ENCODE data around the gene CYP19A1. TPM values are rescaled to one million over a fixed set of nuclear protein-coding genes. Genes with fewer than 3 reads are reported as not detected.

Gene CYP19A1
- total and polyA plus RNA-seq, 2 of the 8 experiments (the other 6 are each of a cell fraction or from before 2014, with no cell fraction given), result not detected

DNA sequence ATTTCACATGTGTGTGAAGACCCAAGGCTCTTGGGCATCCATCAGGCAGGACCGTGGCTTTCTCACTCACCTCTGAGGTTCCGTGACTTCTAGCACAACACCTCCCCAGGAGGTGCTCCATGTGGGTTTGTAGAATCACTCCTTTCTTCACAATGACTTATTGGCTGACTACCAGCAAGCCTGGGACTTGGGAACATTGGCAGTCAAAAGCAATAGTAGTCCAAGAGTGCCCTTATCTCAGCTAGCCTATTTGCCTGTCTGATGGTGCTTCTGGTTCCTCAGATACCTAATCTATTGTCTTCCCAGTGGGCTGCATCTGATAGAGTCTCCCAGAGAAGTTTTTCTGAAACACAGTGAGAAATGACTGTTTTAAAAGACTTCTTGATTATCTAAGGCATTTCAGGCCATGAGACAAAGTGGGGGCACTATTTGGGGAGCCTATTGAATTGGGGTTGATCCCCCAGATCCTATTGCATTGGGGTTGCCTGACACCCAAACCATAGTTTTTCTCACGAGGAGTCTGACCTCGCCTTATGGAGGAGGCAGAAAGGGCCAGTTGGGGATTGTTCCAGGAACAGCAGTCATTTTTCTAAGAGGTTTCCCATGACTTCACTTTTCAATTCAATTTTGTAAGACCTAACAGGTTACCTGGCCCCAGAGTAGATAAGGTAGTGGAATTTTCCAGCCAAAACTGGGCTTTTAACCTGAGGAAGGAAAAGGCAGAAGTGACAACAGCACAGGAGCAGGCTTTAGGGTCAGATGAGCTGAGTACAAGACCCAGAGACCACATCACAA lies 88.0 kb downstream of the CYP19A1 start (continued):
- TF ChIP-seq, protein P1, sequence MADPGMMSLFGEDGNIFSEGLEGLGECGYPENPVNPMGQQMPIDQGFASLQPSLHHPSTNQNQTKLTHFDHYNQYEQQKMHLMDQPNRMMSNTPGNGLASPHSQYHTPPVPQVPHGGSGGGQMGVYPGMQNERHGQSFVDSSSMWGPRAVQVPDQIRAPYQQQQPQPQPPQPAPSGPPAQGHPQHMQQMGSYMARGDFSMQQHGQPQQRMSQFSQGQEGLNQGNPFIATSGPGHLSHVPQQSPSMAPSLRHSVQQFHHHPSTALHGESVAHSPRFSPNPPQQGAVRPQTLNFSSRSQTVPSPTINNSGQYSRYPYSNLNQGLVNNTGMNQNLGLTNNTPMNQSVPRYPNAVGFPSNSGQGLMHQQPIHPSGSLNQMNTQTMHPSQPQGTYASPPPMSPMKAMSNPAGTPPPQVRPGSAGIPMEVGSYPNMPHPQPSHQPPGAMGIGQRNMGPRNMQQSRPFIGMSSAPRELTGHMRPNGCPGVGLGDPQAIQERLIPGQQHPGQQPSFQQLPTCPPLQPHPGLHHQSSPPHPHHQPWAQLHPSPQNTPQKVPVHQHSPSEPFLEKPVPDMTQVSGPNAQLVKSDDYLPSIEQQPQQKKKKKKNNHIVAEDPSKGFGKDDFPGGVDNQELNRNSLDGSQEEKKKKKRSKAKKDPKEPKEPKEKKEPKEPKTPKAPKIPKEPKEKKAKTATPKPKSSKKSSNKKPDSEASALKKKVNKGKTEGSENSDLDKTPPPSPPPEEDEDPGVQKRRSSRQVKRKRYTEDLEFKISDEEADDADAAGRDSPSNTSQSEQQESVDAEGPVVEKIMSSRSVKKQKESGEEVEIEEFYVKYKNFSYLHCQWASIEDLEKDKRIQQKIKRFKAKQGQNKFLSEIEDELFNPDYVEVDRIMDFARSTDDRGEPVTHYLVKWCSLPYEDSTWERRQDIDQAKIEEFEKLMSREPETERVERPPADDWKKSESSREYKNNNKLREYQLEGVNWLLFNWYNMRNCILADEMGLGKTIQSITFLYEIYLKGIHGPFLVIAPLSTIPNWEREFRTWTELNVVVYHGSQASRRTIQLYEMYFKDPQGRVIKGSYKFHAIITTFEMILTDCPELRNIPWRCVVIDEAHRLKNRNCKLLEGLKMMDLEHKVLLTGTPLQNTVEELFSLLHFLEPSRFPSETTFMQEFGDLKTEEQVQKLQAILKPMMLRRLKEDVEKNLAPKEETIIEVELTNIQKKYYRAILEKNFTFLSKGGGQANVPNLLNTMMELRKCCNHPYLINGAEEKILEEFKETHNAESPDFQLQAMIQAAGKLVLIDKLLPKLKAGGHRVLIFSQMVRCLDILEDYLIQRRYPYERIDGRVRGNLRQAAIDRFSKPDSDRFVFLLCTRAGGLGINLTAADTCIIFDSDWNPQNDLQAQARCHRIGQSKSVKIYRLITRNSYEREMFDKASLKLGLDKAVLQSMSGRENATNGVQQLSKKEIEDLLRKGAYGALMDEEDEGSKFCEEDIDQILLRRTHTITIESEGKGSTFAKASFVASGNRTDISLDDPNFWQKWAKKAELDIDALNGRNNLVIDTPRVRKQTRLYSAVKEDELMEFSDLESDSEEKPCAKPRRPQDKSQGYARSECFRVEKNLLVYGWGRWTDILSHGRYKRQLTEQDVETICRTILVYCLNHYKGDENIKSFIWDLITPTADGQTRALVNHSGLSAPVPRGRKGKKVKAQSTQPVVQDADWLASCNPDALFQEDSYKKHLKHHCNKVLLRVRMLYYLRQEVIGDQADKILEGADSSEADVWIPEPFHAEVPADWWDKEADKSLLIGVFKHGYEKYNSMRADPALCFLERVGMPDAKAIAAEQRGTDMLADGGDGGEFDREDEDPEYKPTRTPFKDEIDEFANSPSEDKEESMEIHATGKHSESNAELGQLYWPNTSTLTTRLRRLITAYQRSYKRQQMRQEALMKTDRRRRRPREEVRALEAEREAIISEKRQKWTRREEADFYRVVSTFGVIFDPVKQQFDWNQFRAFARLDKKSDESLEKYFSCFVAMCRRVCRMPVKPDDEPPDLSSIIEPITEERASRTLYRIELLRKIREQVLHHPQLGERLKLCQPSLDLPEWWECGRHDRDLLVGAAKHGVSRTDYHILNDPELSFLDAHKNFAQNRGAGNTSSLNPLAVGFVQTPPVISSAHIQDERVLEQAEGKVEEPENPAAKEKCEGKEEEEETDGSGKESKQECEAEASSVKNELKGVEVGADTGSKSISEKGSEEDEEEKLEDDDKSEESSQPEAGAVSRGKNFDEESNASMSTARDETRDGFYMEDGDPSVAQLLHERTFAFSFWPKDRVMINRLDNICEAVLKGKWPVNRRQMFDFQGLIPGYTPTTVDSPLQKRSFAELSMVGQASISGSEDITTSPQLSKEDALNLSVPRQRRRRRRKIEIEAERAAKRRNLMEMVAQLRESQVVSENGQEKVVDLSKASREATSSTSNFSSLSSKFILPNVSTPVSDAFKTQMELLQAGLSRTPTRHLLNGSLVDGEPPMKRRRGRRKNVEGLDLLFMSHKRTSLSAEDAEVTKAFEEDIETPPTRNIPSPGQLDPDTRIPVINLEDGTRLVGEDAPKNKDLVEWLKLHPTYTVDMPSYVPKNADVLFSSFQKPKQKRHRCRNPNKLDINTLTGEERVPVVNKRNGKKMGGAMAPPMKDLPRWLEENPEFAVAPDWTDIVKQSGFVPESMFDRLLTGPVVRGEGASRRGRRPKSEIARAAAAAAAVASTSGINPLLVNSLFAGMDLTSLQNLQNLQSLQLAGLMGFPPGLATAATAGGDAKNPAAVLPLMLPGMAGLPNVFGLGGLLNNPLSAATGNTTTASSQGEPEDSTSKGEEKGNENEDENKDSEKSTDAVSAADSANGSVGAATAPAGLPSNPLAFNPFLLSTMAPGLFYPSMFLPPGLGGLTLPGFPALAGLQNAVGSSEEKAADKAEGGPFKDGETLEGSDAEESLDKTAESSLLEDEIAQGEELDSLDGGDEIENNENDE (IDR thresholded peaks at IDR 0.05; ENCODE audit: insufficient replicate concordance, low read length), result no peak
- TF ChIP-seq GABPA (IDR thresholded peaks at IDR 0.05; ENCODE audit: borderline replicate concordance, insufficient read depth, low read length) (no peak), CHD1 (IDR thresholded peaks at IDR 0.05; ENCODE audit: low read depth, low read length) (no peak), CHD2 (IDR thresholded peaks at IDR 0.05; ENCODE audit: low read length) (no peak), JUND (IDR thresholded peaks at IDR 0.05; ENCODE audit: low read length) (no peak), EGR1 (IDR thresholded peaks at IDR 0.05; ENCODE audit: borderline replicate concordance, low read depth, low read length) (no peak), SP4 (IDR thresholded peaks at IDR 0.05; ENCODE audit: low read length) (no peak), RAD21 (IDR thresholded peaks at IDR 0.05 in 1 of 2, conservative IDR thresholded peaks at IDR 0.05 in 1 of 2; ENCODE audit: low read depth in 2 of 2, low read length in 2 of 2) (no peak), TAF1 (IDR thresholded peaks at IDR 0.05; ENCODE audit: low read depth, low read length) (no peak), PHF8 (conservative IDR thresholded peaks at IDR 0.05; ENCODE audit: low read depth, low read length) (no peak), SIRT6 (IDR thresholded peaks at IDR 0.05; ENCODE audit: low read length) (no peak)
